ENCODE results near the gene EPS15. TPM values are rescaled to one million over a fixed set of nuclear protein-coding genes. Genes with fewer than 3 reads are reported as not detected.
"Not testable (repeated sequence)": the region's sequence is repeated elsewhere in the genome, so short reads cannot be mapped to it uniquely, and the experiment has no call there.

The EPS15 gene
- total and polyA plus RNA-seq, 9 donors = 20.9 to 84.0 (median 68.4) TPM

GRCh38 chr1:51417496-51418383 is 101.3 kb downstream of the EPS15 start:
- TF ChIP-seq, protein P1, sequence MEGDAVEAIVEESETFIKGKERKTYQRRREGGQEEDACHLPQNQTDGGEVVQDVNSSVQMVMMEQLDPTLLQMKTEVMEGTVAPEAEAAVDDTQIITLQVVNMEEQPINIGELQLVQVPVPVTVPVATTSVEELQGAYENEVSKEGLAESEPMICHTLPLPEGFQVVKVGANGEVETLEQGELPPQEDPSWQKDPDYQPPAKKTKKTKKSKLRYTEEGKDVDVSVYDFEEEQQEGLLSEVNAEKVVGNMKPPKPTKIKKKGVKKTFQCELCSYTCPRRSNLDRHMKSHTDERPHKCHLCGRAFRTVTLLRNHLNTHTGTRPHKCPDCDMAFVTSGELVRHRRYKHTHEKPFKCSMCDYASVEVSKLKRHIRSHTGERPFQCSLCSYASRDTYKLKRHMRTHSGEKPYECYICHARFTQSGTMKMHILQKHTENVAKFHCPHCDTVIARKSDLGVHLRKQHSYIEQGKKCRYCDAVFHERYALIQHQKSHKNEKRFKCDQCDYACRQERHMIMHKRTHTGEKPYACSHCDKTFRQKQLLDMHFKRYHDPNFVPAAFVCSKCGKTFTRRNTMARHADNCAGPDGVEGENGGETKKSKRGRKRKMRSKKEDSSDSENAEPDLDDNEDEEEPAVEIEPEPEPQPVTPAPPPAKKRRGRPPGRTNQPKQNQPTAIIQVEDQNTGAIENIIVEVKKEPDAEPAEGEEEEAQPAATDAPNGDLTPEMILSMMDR (IDR thresholded peaks at IDR 0.05) = no peak
- no peak for TF ChIP-seq EP300 (IDR thresholded peaks at IDR 0.05)
- H3K27ac ChIP-seq = no peak overlapping the region
- no peak overlapping the region for H3K4me3 ChIP-seq
- no peak for DNase-seq
- WGBS, 3 donors = 78 to 86% (median 79%) methylated on average over 5 of the region's 5 CpGs
- intact Hi-C loops (cut with DNase I) = no loop called here
- H3K36me3 ChIP-seq = no peaks in the 10 kb centered on the region
- H3K27me3 ChIP-seq = no peaks in the 10 kb centered on the region
- no peaks in the 10 kb centered on the region for H3K9me3 ChIP-seq
- peaks cover 2% of the 10 kb centered on the region for H3K4me1 ChIP-seq (ENCODE audit: insufficient read depth)

DNA sequence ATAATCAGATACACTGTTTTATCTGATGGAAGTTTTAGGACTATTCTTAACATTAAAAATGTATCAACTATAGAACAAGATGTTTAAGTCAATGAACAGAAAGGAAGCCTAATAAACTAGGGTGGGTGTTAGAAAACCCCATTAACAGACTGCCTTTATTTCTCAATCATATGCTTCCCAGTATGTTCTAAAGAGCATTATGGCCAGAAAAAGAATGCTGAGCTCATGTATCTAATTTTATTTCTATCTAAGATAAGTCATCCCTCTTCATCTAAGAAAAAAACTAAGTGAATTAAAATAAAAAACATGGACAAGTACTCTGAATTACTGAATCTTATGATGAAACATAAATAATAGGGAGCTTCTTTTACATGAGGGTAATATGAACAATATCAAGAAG is 102.2 kb downstream of the EPS15 start:
- Histone ChIP-seq H3K27me3 (no peaks in the 10 kb centered on the region), H3K4me3 (no peak overlapping the region), H3K4me1 (ENCODE audit: insufficient read depth) (no peaks in the 10 kb centered on the region), H3K27ac (no peak overlapping the region), H3K36me3 (no peaks in the 10 kb centered on the region), H3K9me3 (no peaks in the 10 kb centered on the region)
- intact Hi-C loops (cut with DNase I) = no loop called here
- no peak for DNase-seq
- TF ChIP-seq, protein P1 (IDR thresholded peaks at IDR 0.05) = no peak
- no peak for TF ChIP-seq EP300 (IDR thresholded peaks at IDR 0.05)
- no peak for TF ChIP-seq POLR2A (IDR thresholded peaks at IDR 0.05)

DNA sequence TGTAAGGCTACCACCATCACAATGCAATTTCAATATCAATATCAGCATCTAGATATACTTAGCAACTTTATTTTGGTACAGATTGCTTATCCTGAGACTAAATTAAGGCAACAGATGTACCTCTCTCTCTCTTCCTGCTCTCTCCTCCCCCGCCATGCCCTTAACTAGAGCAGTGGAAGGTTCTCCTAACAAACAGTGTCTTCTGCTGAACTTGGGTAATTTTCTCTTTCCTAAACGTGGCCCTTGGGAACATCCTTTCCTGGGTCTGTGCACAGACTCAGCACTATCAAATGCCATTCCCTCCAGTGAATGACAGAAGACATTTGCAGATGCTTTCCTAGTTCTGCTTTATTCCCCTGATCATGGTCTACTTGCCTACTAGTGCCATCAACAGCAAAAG is 103.1 kb downstream of the EPS15 start:
- 70 to 77% (median 74%) methylated on average over 2 of the region's 2 CpGs for WGBS, 3 donors
- intact Hi-C loops (cut with DNase I) = no loop called here
- H3K9me3 ChIP-seq = no peaks in the 10 kb centered on the region
- H3K36me3 ChIP-seq = no peaks in the 10 kb centered on the region
- H3K4me3 ChIP-seq = no peak overlapping the region
- no peak overlapping the region for H3K27ac ChIP-seq
- no peaks in the 10 kb centered on the region for H3K27me3 ChIP-seq
- no peaks in the 10 kb centered on the region for H3K4me1 ChIP-seq (ENCODE audit: insufficient read depth)
- no peak for DNase-seq
- no peak for TF ChIP-seq POLR2A (IDR thresholded peaks at IDR 0.05)
- TF ChIP-seq EP300 (IDR thresholded peaks at IDR 0.05) = no peak
- TF ChIP-seq, protein P1 (IDR thresholded peaks at IDR 0.05) = no peak

GRCh38 chr1:51414811-51415210 is 104.3 kb downstream of the EPS15 start:
- no peaks in the 10 kb centered on the region for H3K9me3 ChIP-seq
- intact Hi-C loops (cut with DNase I) = no loop called here
- no peaks in the 10 kb centered on the region for H3K4me1 ChIP-seq (ENCODE audit: insufficient read depth)
- TF ChIP-seq, protein P1 (IDR thresholded peaks at IDR 0.05) = no peak
- TF ChIP-seq POLR2A (IDR thresholded peaks at IDR 0.05) (no peak), EP300 (IDR thresholded peaks at IDR 0.05) (no peak)
- no peak for DNase-seq
- H3K27ac ChIP-seq = no peak overlapping the region
- H3K36me3 ChIP-seq = no peaks in the 10 kb centered on the region
- H3K4me3 ChIP-seq = no peak overlapping the region
- H3K27me3 ChIP-seq = no peaks in the 10 kb centered on the region

GRCh38 chr1:51411820-51412219 is 107.2 kb downstream of the EPS15 start:
- H3K4me1 ChIP-seq (ENCODE audit: insufficient read depth); H3K9me3 ChIP-seq; H3K27ac ChIP-seq; DNase-seq; H3K36me3 ChIP-seq; intact Hi-C loops (cut with DNase I); H3K4me3 ChIP-seq; H3K27me3 ChIP-seq: not testable (repeated sequence)
- 89 to 99% (median 96%) methylated on average over 5 of the region's 5 CpGs for WGBS, 3 donors

All from ovary (tissue), 9 donors.